M059J (cell line): ENCODE results near the gene PLCL2. TPM values are rescaled to one million over a fixed set of nuclear protein-coding genes. Genes with fewer than 3 reads are reported as not detected.

Experiments
- DNase-seq: peaks from one replicate; pipeline ENCODE4 v3.0.0-alpha.2; 2012; ENCODE audit warnings: low read depth
- total RNA-seq: library from RNA; depleted of rRNA; stranded (reverse); fragments of >200 nt; shearing (Covaris generic); gene quantifications from 2 replicates; pipeline ENCODE4 v1.2.3, GENCODE V29; 2014

Gene PLCL2
- total RNA-seq, 1 experiment from 2014 or later, result 0.71 TPM

GRCh38 chr3:17009826-17010225 is 125.1 kb downstream of the PLCL2 start:
- DNase-seq, result no peak

DNA sequence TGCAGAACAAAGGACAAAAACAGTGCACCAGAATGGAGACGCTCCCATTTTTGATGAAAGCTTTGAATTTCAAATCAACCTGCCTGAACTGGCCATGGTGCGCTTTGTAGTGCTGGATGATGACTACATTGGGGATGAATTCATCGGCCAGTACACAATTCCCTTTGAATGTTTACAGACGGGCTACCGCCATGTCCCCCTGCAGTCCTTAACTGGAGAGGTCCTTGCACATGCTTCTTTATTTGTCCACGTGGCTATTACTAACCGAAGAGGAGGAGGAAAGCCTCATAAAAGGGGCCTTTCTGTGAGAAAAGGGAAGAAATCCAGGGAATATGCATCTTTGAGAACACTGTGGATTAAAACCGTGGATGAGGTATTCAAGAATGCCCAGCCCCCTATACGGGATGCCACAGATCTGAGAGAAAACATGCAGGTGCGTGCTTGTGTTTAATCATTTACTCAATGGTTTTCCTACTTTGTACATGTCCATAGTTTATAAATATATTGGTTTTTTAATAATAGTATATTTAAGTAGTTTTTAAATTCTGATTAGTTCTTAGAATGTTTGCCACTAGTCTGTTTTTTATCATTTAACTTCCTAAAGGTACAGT is 127.1 kb downstream of the PLCL2 start:
- DNase-seq, result no peak

GRCh38 chr3:17013050-17013449 is 128.3 kb downstream of the PLCL2 start:
- DNase-seq, result peak; percentile 26

- no peak for DNase-seq
These were observed 128.8 kb downstream of the PLCL2 start for GRCh38 chr3:17013571-17013970.

- no peak for DNase-seq
These were observed 129.5 kb downstream of the PLCL2 start for GRCh38 chr3:17014284-17014683.

- DNase-seq, result no peak
These were observed 130.0 kb downstream of the PLCL2 start for GRCh38 chr3:17014709-17015108.

DNA sequence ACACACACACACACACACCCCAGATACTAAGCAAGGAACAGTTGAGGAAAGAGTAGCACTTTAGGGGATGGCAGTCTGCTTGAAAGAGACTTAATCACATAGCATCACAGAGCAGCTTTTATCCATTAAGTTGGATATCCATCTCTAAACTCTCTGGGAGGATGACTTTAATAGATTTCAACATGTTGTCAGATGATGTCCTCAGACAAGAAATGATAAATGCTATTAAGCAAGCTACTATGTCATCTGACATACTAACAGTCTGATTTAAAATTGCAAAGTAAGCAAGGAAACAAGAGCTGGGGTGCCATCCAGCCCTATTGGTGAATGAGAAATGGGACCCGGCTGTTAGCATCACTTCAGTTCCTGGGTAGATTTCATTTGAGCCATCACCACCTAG is 136.9 kb downstream of the PLCL2 start:
- DNase-seq, result no peak

- DNase-seq, result peak; percentile 40
These were observed 138.4 kb downstream of the PLCL2 start for GRCh38 chr3:17023006-17023664.

GRCh38 chr3:17025594-17026139 is 140.9 kb downstream of the PLCL2 start:
- no peak for DNase-seq

DNA sequence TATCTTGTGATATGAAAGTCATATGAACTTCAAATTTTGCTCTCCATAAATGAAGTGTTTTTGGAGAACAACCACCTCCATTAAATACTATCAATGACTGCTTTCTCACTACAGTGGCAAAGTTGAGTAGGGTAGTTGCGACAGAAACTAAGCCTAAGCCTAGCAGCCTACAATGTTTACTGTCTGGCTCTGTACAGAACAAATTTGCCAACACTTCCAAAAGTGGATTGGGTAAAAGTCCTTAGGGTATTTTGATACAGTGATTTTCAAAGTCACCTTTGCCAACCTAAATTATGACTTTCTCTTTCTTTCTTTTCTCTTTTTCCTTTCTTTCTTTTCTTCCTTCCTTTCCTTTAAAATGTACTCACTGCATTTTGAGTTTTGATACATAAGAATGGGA is 142.6 kb downstream of the PLCL2 start:
- DNase-seq, result no peak

- DNase-seq, result peak; percentile 16
These were observed 143.6 kb downstream of the PLCL2 start for GRCh38 chr3:17028363-17028762.

DNA sequence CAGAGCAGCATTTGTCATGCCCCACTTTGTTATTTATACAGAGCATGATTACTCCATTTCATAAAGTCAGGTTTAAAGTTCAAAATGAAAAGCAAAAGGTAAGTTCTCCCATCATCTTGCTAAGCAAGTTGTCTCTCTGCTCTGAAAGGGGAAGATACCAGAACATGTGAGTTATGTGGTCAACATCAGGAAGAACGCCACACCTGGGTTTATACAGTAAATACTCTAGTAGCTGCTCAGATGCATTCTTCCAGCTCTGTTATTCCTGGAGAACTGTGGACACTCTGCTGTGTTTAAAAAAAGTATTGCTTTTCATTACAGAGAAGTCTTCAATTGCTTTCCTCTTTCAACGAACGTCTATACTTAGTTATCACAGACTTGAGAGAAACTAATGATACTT is 145.7 kb downstream of the PLCL2 start:
- DNase-seq, result no peak

DNA sequence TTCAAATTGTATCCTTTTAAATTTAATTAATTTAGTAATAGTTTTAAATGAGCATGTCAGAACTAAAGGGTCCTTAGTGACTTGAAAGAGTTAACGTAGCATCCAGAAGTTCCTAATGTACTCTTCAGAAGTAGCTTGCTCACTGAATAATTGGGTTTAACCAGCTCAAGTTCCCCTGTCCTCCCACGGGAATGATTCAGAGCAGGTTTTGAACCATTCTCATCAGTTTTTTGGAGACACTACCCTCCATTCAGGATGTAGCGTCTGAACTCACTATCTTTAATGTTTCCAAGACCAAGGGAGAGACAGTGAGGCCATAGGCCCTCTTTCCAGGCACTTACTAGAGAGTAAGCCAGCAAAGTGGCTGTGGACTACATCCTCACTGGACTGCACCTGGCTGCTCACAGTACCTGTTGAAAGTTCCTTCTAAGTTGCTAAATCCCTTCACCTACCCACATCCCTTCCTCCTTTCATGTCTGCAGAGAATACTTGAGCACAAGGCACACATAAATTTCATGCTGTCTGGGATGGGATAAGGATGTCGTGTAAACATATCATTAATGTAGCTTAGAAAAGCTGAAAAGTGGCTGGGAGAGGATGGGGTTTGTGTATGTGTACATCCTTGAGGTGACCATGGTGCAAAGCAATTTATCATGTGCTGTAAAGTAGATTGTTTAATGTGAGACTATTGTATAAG is 146.3 kb downstream of the PLCL2 start:
- DNase-seq, result no peak

DNA sequence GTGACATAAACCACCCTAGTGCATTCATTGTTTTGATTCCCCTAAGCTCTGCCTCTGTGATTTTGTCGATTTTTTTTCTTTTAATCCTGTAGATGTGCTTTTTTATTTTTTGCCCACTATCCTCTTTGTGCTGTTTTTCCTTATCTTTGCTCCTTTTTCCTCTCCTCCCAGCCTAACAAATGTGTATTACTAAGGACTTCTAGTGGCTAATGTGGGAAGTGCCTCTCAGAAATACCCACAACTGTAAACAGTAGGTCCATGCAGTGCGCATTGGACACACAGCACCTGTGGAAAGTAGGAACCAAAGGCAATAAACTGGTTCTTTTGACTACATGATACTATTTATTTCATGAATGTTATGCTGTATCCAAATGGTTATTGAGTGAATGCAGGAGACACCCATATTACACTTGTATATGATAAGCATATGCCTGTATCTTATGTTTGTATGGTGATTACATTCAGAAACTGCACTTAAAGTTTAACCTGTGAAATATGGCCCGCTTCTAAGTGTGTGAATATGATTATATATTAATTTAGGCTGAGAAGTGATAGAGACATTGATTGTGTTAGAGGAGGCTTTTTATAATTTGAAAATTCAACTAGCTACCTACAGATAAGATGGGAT is 147.8 kb downstream of the PLCL2 start:
- DNase-seq, result peak; percentile 14

DNA sequence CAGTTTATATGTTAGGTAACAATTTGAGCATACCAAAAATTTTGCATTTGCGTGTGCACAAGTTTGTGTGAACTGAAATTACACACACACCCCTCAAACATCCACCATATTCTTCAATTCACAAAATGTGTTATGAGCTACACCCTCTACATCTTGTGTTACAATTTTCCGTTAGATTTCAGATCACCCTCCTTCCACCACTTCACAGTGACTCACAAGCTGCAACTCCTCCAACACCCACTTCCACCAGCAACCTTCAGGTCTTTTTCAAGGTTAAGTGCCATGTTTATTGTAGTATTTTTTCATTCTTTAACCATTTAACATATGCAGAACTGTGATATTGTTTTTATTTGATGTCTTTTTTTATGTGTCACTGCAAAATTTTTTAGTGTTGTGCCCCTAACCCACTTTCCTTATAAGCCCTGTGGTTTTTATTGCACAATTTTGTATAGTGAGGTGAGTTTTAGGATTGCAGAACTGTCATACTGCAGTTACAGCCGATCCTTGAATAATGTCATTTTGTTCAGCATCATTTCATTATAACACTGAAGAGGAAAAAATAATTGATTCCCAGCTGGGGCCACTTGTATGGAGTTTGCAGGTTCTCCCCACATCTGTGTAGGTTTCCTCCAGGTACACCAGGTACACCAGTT is 148.9 kb downstream of the PLCL2 start:
- peak; percentile 5 for DNase-seq

- DNase-seq, result no peak
These were observed 150.3 kb downstream of the PLCL2 start for GRCh38 chr3:17035033-17035432.

- no peak for DNase-seq
These were observed 151.2 kb downstream of the PLCL2 start for GRCh38 chr3:17035966-17036365.

DNA sequence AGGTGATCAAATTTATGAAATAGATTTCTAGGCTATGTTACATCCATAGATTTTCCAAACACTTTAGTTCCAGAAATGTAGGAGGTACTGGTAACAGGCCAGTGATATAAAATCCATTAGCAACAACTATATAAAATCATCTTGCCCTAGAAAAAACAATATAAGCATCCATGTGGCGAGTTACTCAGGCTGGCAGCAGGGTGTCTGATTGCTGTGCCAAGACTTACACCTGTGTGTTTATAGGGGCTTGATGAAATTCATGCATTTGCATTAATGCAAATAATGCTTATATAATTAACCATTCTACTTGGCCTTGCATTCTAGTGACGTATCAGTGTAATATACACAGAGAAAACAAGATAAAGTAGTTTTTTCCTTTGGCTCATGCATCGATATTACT is 153.4 kb downstream of the PLCL2 start:
- DNase-seq, result no peak

GRCh38 chr3:17038900-17039553 is 154.3 kb downstream of the PLCL2 start:
- no peak for DNase-seq

DNA sequence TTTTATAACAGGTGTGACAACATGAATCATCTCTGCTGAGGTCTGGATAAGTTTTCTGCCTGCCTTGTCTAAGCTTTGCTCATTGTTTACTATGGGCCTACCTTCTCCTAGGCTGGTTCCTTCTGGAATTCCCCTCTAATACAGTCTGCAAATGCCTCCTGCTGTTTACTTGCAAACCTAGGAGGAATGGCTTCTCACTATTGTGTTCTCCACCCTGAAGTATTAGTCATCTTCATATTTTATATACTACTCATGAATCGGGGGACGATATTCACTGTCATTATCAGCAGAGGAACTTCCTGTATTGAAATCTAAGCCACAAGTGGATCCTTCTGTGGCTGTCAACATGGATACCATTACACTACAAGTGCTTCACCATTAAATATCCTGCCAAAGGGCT is 154.8 kb downstream of the PLCL2 start:
- DNase-seq, result peak; percentile 89

- no peak for DNase-seq
These were observed 155.7 kb downstream of the PLCL2 start for GRCh38 chr3:17040322-17040989.
